Prostate gland (tissue), 2 donors: ENCODE measurements around the gene KLHL29. TPM values are rescaled to one million over a fixed set of nuclear protein-coding genes. Genes with fewer than 3 reads are reported as not detected.

Source experiments
- DNase-seq: peaks from one replicate; pipeline ENCODE4 v3.0.0-alpha.2; 2019; ENCODE audit warnings: low spot score
- H3K27ac ChIP-seq, 2 donors: fragments of 200-600 bp; sonication (generic); 2 replicates each; pipeline ENCODE4 v1.5.1; 2017 to 2019
- H3K27me3 ChIP-seq: fragments of 200-600 bp; sonication (generic); replicated peaks from 2 replicates; pipeline ENCODE4 v1.5.1; 2019; ENCODE audit not compliant: insufficient read depth
- H3K36me3 ChIP-seq, 2 donors: fragments of 200-600 bp; sonication (generic); 1 replicate in 1 of 2; 2 replicates in 1 of 2; pipeline versions ENCODE4 v1.5.1 to v1.8.1; 2017 to 2019
- H3K4me1 ChIP-seq: fragments of 200-600 bp; sonication (generic); replicated peaks from 2 replicates; pipeline ENCODE4 v1.5.1; 2019
- H3K4me3 ChIP-seq, 2 donors: fragments of 200-600 bp; sonication (generic); 2 replicates each; pipeline ENCODE4 v1.5.1; 2017 to 2019
- H3K9me3 ChIP-seq: fragments of 200-600 bp; sonication (generic); 2 replicates; pipeline ENCODE4 v1.5.1; 2017
- CTCF ChIP-seq, 4 experiments: fragments of 200-600 bp in 2 of 4; fragments of 450-650 bp in 2 of 4; sonication (generic) in 2 of 4; IDR thresholded peaks; 1 replicate in 3 of 4; 2 replicates in 1 of 4; pipeline ENCODE4 v1.5.1; 2016 to 2019; ENCODE audit warnings: antibody characterized with exemption in 4 of 4, mild to moderate bottlenecking in 2 of 4, moderate library complexity in 2 of 4
- POLR2A ChIP-seq: fragments of 450-650 bp; IDR thresholded peaks from one replicate; pipeline ENCODE4 v1.6.1; 2016; ENCODE audit warnings: antibody characterized with exemption, mild to moderate bottlenecking
- POLR2AphosphoS5 ChIP-seq: sonication (generic); formaldehyde crosslinking; IDR thresholded peaks from one replicate; pipeline ENCODE4 v1.6.1; 2017; ENCODE audit warnings: antibody characterized with exemption
- WGBS: methylation state at CpG from one replicate; pipeline ENCODE4 v1.1.5; 2018; 5-methylcytosine and 5-hydroxymethylcytosine counted together
- intact Hi-C: fragments of 100-400 bp; cut with DNase I; formaldehyde crosslinking; loops from one replicate; pipeline ENCODE4 v1.14.2; 2022
- total RNA-seq, 2 donors: library from RNA; depleted of rRNA; stranded (reverse); fragments of >200 nt; gene quantifications; one replicate each; pipeline ENCODE4 v1.1.0, GENCODE V29; 2016

Gene KLHL29
- total RNA-seq, 2 donors from 2014 or later = 23.3 to 24.8 TPM

GRCh38 chr2:23561544-23561943, 176.6 kb downstream of the KLHL29 start:
- Histone ChIP-seq H3K9me3 (no peaks in the 10 kb centered on the region), H3K36me3 (no peaks in the 10 kb centered on the region), H3K4me1 (peaks cover 4% of the 10 kb centered on the region), H3K27ac (no peak overlapping the region), H3K27me3 (no peaks in the 10 kb centered on the region), H3K4me3 (no peak overlapping the region)
- DNase-seq = no peak
- TF ChIP-seq CTCF (IDR thresholded peaks at IDR 0.05) (no peak), POLR2AphosphoS5 (no peak), POLR2A (no peak)
- intact Hi-C loops = loop anchor here (5.0 kb wide), 1 partner anchor 39 kb away; no protein-coding TSS in a partner anchor
- 87% methylated on average over 9 of the region's 9 CpGs for whole genome bisulfite sequencing

GRCh38 chr2:23562143-23562542, 177.2 kb downstream of the KLHL29 start:
- no peaks in the 10 kb centered on the region for H3K27me3 ChIP-seq
- H3K9me3 ChIP-seq = no peaks in the 10 kb centered on the region
- H3K27ac ChIP-seq = peak overlapping the region in 1 of 2 donors; percentile 80
- H3K4me3 ChIP-seq = no peak overlapping the region
- H3K4me1 ChIP-seq = peaks cover 4% of the 10 kb centered on the region
- no peaks in the 10 kb centered on the region for H3K36me3 ChIP-seq
- 96% methylated on average over 30 of the region's 30 CpGs for WGBS
- no peak for DNase-seq
- TF ChIP-seq CTCF (IDR thresholded peaks at IDR 0.05) (no peak), POLR2A (no peak), POLR2AphosphoS5 (no peak)
- intact Hi-C loops = loop anchor here (5.0 kb wide), 1 partner anchor 40 kb away; no protein-coding TSS in a partner anchor

- no peak for DNase-seq
- peaks cover 4% of the 10 kb centered on the region for H3K4me1 ChIP-seq
- TF ChIP-seq POLR2AphosphoS5 = no peak
- TF ChIP-seq POLR2A = no peak
- no peak for TF ChIP-seq CTCF (IDR thresholded peaks at IDR 0.05)
- H3K4me3 ChIP-seq = no peak overlapping the region
- WGBS = 62% methylated on average over 10 of the region's 10 CpGs
- intact Hi-C loops = loop anchor here (5.0 kb wide), 1 partner anchor 41 kb away; no protein-coding TSS in a partner anchor
- H3K36me3 ChIP-seq = no peaks in the 10 kb centered on the region
- no peaks in the 10 kb centered on the region for H3K27me3 ChIP-seq
- H3K27ac ChIP-seq = peak overlapping the region; percentile 78 to 80
- no peaks in the 10 kb centered on the region for H3K9me3 ChIP-seq
Observed at GRCh38 chr2:23563151-23563550, 178.2 kb downstream of the KLHL29 start.

- DNase-seq = peak; percentile 91
- Histone ChIP-seq H3K27me3 (no peaks in the 10 kb centered on the region), H3K9me3 (no peaks in the 10 kb centered on the region), H3K4me1 (peaks cover 6% of the 10 kb centered on the region), H3K27ac (peak overlapping the region; percentile 78 to 80), H3K36me3 (no peaks in the 10 kb centered on the region), H3K4me3 (no peak overlapping the region)
- WGBS = 14% methylated on average over 22 of the region's 22 CpGs
- intact Hi-C loops = loop anchor here (5.0 kb wide), 1 partner anchor 42 kb away; no protein-coding TSS in a partner anchor
- TF ChIP-seq POLR2A (no peak), CTCF (IDR thresholded peaks at IDR 0.05) (peak in 1 of 4 experiments; percentile 5), POLR2AphosphoS5 (peak; percentile 69)
Observed at GRCh38 chr2:23563673-23564614, 179.0 kb downstream of the KLHL29 start.
